Heart left ventricle (tissue), 16 donors: Measurements from ENCODE around the gene NEDD4L. TPM values are rescaled to one million over a fixed set of nuclear protein-coding genes. Genes with fewer than 3 reads are reported as not detected.

Source experiments
- ATAC-seq, 4 donors: fragments of 200-7000 bp; cut with Tn5 transposase; one replicate each; pipeline ENCODE4 v1.9.1; 2020 to 2022; ENCODE audit warnings: moderate library complexity in 4 of 4, mild to moderate bottlenecking in 3 of 4, moderate number of reproducible peaks in 1 of 4
- DNase-seq, 5 donors: peaks; one replicate each; pipeline ENCODE4 v3.0.0-alpha.2; 2020
- H3K27ac ChIP-seq, 12 donors: fragments of 200-600 bp; sonication (generic) in 4 of 12; one replicate each; pipeline versions ENCODE4 v1.5.0 to v1.8.0; 2016 to 2022; ENCODE audit warnings: mild to moderate bottlenecking in 2 of 12
- H3K27me3 ChIP-seq, 9 donors: fragments of 200-600 bp; sonication (generic) in 2 of 9; one replicate each; pipeline versions ENCODE4 v1.5.1 to v1.8.0; 2016 to 2022; ENCODE audit warnings: mild to moderate bottlenecking in 3 of 9
- H3K36me3 ChIP-seq, 9 donors: fragments of 200-600 bp; sonication (generic) in 2 of 9; one replicate each; pipeline versions ENCODE4 v1.5.0 to v1.8.0; 2018 to 2022; ENCODE audit warnings: mild to moderate bottlenecking in 2 of 9
- H3K4me1 ChIP-seq, 12 donors: fragments of 200-600 bp; sonication (generic) in 4 of 12; one replicate each; pipeline versions ENCODE4 v1.5.0 to v1.8.0; 2016 to 2022; ENCODE audit warnings: mild to moderate bottlenecking in 3 of 12
- H3K4me3 ChIP-seq, 12 donors: fragments of 200-600 bp; sonication (generic) in 4 of 12; one replicate each; pipeline versions ENCODE4 v1.5.0 to v1.8.0; 2017 to 2022; ENCODE audit warnings: mild to moderate bottlenecking in 9 of 12, moderate library complexity in 4 of 12
- H3K9me3 ChIP-seq, 12 donors: fragments of 200-600 bp; sonication (generic) in 4 of 12; one replicate each; pipeline versions ENCODE4 v1.5.0 to v1.8.0; 2016 to 2022; ENCODE audit warnings: mild to moderate bottlenecking in 1 of 12
- POLR2A ChIP-seq, 2 donors: fragments of 450-650 bp; IDR thresholded peaks; one replicate each; pipeline ENCODE4 v1.6.1; 2017; ENCODE audit warnings: antibody characterized with exemption in 2 of 2, mild to moderate bottlenecking in 2 of 2, moderate library complexity in 2 of 2
- WGBS, 4 donors: extraction: QIAGEN DNeasy Blood & Tissue Kit in 2 of 4; methylation state at CpG; one replicate each; pipeline versions ENCODE4 v1.1.5 to v1.1.7; 2013 to 2018; 5-methylcytosine and 5-hydroxymethylcytosine counted together
- intact Hi-C, 10 donors: fragments of 100-400 bp; cut with DNase I; formaldehyde crosslinking; loops; one replicate each; pipeline versions ENCODE4 v1.11.1 to v1.14.2; 2022
- polyA plus RNA-seq, 2 donors: library from polyadenylated mRNA; stranded (reverse); fragments of 200-250 nt; gene quantifications; one replicate each; pipeline ENCODE4 v1.2.3, GENCODE V29; 2013
- total RNA-seq, 9 donors: library from RNA; depleted of rRNA in 2 of 9; stranded (reverse); fragments of >200 nt in 2 of 9; fragmentation: NEBNext Ultra II Directional in 3 of 9; extraction: Animal tissue kit (Norgen Biotek cat#: 25700) in 3 of 9; gene quantifications; one replicate each; pipeline versions ENCODE4 v1.1.0 to v1.2.4, GENCODE V29; 2016 to 2023
- TF ChIP-seq, protein P1 (sequence below), 12 donors: fragments of 200-600 bp; sonication (generic) in 4 of 12; IDR thresholded peaks; one replicate each; pipeline versions ENCODE4 v1.5.0 to v1.8.0; 2018 to 2022; ENCODE audit warnings: antibody characterized with exemption in 12 of 12, mild to moderate bottlenecking in 5 of 12
- donor health status: ischemic (EF 13 %, LVEDD 7.1; RV severe dilation, severe dysfunction).
- donor health status: healthy with polysubstance abuse.
- donor health status: DM: no; HTN: yes; CAD: no.
- donor health status: DM: no; HTN: no; CAD: no.
- donor health status: ischemic (EF 25% LVEDD 6.9; RV normal size, moderate dysfunction).
- donor health status: ischemic (EF 25% LVEDD 5.7; RV mildly dilated, moderate dysfunction).
- donor health status: healthy.
- donor health status: DM: yes; HTN: yes; CAD: no.
- donor health status: ischemic (EF 35%, LVEDD 5.7; RV mildly dilated, moderate dysfunction).
- donor health status: nonischemic (EF 11% LVEDD 7.7; RV severe dilation, severe dysfunction).
- donor health status: DM: yes; HTN: yes; CAD: no.
- donor health status: PGD.
- donor health status: ischemic (EF 29% LVEDD 5.4; RV normal size, mild dysfunction).
- donor health status: nonischemic (EF 23%, LVEDD 6.1; RV moderate dilation, normal function).

The NEDD4L gene
- total and polyA plus RNA-seq, 11 donors: 14.7 to 64.1 (median 51.7) TPM

DNA sequence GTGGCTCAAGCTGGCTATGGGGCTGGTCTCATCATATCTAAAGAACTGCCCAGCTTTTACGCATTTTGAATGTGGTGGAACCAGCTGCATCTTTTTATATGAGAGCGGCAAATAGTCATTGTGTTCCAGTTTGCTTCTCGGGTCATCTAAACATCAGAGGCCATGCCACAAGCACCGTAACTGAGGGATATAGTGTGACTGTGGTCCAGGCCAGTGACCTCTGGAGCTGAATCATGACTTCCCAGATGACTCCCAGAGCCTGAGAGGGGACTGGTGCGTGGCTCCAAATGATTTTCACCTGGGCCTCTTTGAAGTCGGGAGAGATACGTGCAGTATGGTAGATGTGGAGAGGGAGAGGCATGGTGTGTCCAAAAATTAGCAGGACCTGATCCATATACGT, 271.0 kb downstream of the NEDD4L start:
- Histone ChIP-seq H3K4me1 (peaks cover 0 to 71% (median 41%) of the 10 kb centered on the region in 12 donors), H3K4me3 (no peak overlapping the region), H3K9me3 (no peaks in the 10 kb centered on the region), H3K27me3 (no peaks in the 10 kb centered on the region), H3K27ac (peak overlapping the region in 11 of 12 donors; percentile 41 to 84 (median 64)), H3K36me3 (no peaks in the 10 kb centered on the region)
- 74 to 86% (median 82%) methylated on average over 8 of the region's 8 CpGs for WGBS, 4 donors
- TF ChIP-seq POLR2A (IDR thresholded peaks at IDR 0.05): no peak
- TF ChIP-seq, protein P1, sequence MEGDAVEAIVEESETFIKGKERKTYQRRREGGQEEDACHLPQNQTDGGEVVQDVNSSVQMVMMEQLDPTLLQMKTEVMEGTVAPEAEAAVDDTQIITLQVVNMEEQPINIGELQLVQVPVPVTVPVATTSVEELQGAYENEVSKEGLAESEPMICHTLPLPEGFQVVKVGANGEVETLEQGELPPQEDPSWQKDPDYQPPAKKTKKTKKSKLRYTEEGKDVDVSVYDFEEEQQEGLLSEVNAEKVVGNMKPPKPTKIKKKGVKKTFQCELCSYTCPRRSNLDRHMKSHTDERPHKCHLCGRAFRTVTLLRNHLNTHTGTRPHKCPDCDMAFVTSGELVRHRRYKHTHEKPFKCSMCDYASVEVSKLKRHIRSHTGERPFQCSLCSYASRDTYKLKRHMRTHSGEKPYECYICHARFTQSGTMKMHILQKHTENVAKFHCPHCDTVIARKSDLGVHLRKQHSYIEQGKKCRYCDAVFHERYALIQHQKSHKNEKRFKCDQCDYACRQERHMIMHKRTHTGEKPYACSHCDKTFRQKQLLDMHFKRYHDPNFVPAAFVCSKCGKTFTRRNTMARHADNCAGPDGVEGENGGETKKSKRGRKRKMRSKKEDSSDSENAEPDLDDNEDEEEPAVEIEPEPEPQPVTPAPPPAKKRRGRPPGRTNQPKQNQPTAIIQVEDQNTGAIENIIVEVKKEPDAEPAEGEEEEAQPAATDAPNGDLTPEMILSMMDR (IDR thresholded peaks at IDR 0.05): no peak
- no peak for ATAC-seq
- DNase-seq: no peak
- intact Hi-C loops: loop anchor here in 5 of 10 donors (2.0 to 10.0 kb wide), 6 partner anchors 58 to 128 kb away; no protein-coding TSS in a partner anchor

GRCh38 chr18:58315739-58316215, 271.8 kb downstream of the NEDD4L start:
- no peaks in the 10 kb centered on the region for H3K36me3 ChIP-seq
- peak in 3 of 4 donors; percentile 52 to 62 (median 55) for ATAC-seq
- peaks cover 0 to 64% (median 38%) of the 10 kb centered on the region in 12 donors for H3K4me1 ChIP-seq

GRCh38 chr18:58316396-58317342, 272.6 kb downstream of the NEDD4L start:
- intact Hi-C loops: loop anchor here in 5 of 10 donors (5.0 to 10.0 kb wide), 5 partner anchors 59 to 129 kb away; no protein-coding TSS in a partner anchor
- WGBS, 4 donors: 58 to 63% (median 60%) methylated on average over 15 to 16 of the region's 16 CpGs
- Histone ChIP-seq H3K27me3 (no peaks in the 10 kb centered on the region), H3K4me1 (peaks cover 0 to 64% (median 40%) of the 10 kb centered on the region in 12 donors), H3K27ac (peak overlapping the region; percentile 8 to 84 (median 64)), H3K4me3 (no peak overlapping the region), H3K9me3 (no peaks in the 10 kb centered on the region), H3K36me3 (no peaks in the 10 kb centered on the region)
- peak in 2 of 4 donors; percentile 20 to 23 for ATAC-seq
- DNase-seq: no peak
- no peak for TF ChIP-seq POLR2A (IDR thresholded peaks at IDR 0.05)
- TF ChIP-seq, protein P1 (IDR thresholded peaks at IDR 0.05): no peak

More at GRCh38 chr18:58315739-58316215, 271.8 kb downstream of the NEDD4L start:
- WGBS, 4 donors: 39 to 55% (median 46%) methylated on average over 15 of the region's 15 CpGs
- no peak overlapping the region for H3K4me3 ChIP-seq
- intact Hi-C loops: loop anchor here in 5 of 10 donors (2.0 to 10.0 kb wide), 6 partner anchors 58 to 128 kb away; no protein-coding TSS in a partner anchor
- TF ChIP-seq POLR2A (IDR thresholded peaks at IDR 0.05): no peak
- TF ChIP-seq, protein P1 (IDR thresholded peaks at IDR 0.05): no peak
- no peaks in the 10 kb centered on the region for H3K9me3 ChIP-seq
- peak in 4 of 5 donors; percentile 44 to 78 (median 51) for DNase-seq
- H3K27me3 ChIP-seq: no peaks in the 10 kb centered on the region
- H3K27ac ChIP-seq: peak overlapping the region in 11 of 12 donors; percentile 41 to 84 (median 64)

GRCh38 chr18:58319719-58320118, 275.7 kb downstream of the NEDD4L start:
- no peaks in the 10 kb centered on the region for H3K27me3 ChIP-seq
- TF ChIP-seq, protein P1 (IDR thresholded peaks at IDR 0.05): no peak
- no peak for TF ChIP-seq POLR2A (IDR thresholded peaks at IDR 0.05)
- intact Hi-C loops: loop anchor here (5.0 to 10.0 kb wide), 12 partner anchors 62 to 277 kb away; partner anchors contain the start of gene NEDD4L (in 5 of the 10)
- no peak overlapping the region for H3K4me3 ChIP-seq
- DNase-seq (no peak), ATAC-seq (no peak)
- H3K36me3 ChIP-seq: peaks cover 0 to 12% (median 5%) of the 10 kb centered on the region in 9 donors
- peaks cover 0 to 53% (median 34%) of the 10 kb centered on the region in 12 donors for H3K4me1 ChIP-seq
- no peak overlapping the region for H3K27ac ChIP-seq
- no peaks in the 10 kb centered on the region for H3K9me3 ChIP-seq
- WGBS, 4 donors: 50 to 80% (median 67%) methylated on average over 2 of the region's 2 CpGs
